Epithelial cell of alveolus of lung (primary cell): Measurements from ENCODE around the gene FCGR3A. TPM values are rescaled to one million over a fixed set of nuclear protein-coding genes. Genes with fewer than 3 reads are reported as not detected.

ENCODE experiments used
- total RNA-seq: library from RNA; depleted of rRNA; stranded (reverse); fragments of >200 nt; gene quantifications from 2 replicates; pipeline ENCODE4 v1.2.1, GENCODE V29; 2015

The FCGR3A gene
- not detected in 2 replicates for total RNA-seq

DNA sequence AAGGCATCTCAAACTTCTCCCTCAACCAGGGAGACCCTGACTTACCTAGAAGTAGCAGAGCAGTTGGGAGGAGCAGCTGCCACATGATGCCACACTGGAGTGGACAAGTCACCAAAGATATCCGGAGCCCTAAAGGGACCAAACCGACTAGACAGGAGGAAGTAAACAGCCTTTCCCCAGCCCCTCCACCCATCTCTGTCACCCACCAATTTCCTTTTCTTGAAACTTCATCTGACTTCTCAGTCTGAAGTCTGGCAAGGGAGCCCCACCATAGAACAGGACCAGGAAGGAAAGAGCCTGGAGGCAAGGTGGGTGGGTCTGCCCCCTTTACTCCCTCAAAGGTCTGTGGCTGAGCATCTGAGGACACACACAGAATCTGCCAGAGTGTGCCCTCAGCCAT, at the start of gene FCGR3A:
TSS of gene FCGR3A (minus strand) at position 167 of the 400 bp plus-strand sequence. CDS start at position 85, 82 bp downstream.

DNA sequence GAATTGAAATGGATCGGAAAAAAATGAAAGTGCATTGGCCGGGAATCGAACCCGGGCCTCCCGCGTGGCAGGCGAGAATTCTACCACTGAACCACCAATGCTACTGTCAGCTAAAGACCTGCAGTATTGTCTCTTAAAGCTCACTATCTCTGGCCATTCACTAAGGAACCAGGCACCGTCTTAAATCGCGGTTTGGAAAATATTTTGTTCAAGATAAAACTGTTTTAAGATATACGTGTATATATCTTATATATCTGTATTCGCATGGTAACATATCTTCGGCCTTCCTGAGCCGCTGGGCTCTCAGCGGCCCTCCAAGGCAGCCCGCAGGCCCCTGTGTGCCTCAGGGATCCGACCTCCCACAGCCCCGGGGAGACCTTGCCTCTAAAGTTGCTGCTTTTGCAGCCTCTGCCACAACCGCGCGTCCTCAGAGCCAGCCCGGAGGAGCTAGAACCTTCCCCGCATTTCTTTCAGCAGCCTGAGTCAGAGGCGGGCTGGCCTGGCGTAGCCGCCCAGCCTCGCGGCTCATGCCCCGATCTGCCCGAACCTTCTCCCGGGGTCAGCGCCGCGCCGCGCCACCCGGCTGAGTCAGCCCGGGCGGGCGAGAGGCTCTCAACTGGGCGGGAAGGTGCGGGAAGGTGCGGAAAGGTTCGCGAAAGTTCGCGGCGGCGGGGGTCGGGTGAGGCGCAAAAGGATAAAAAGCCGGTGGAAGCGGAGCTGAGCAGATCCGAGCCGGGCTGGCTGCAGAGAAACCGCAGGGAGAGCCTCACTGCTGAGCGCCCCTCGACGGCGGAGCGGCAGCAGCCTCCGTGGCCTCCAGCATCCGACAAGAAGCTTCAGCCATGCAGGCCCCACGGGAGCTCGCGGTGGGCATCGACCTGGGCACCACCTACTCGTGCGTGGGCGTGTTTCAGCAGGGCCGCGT, 25.5 kb downstream of the FCGR3A start, which contains the start of gene HSPA6:
TSS of gene HSPA6 (plus strand) at position 724 of the 925 bp plus-strand sequence. CDS start at position 843, 119 bp downstream.

Other genes with a start within 250 kb of the FCGR3A start
- gene MPZ, start 239.8 kb downstream of the FCGR3A start, total RNA-seq: 1.4 and 2.1 TPM in 2 replicates
- 27.5 and 52.1 TPM in 2 replicates for gene SDHC, start 235.4 kb downstream of the FCGR3A start, total RNA-seq
- not detected in 2 replicates for gene CFAP126, start 181.9 kb downstream of the FCGR3A start, total RNA-seq
- 0.72 and 1.4 TPM in 2 replicates for gene FCGR2A, start 44.4 kb downstream of the FCGR3A start, total RNA-seq
- gene HSPA6, start 25.3 kb downstream of the FCGR3A start, total RNA-seq: 0.39 TPM in 1 of 2 replicates, not detected in the other
- gene FCGR3B, start 81.4 kb upstream of the FCGR3A start, total RNA-seq: not detected in 2 replicates
- not detected in 2 replicates for gene FCGR2B, start 113.3 kb upstream of the FCGR3A start, total RNA-seq
- gene FCRLA, start 157.4 kb upstream of the FCGR3A start, total RNA-seq: 2.1 TPM in 1 of 2 replicates, not detected in the other
- 1.0 and 1.2 TPM in 2 replicates for gene FCRLB, start 171.7 kb upstream of the FCGR3A start, total RNA-seq
- 21.6 and 34.3 TPM in 2 replicates for gene DUSP12, start 200.0 kb upstream of the FCGR3A start, total RNA-seq
- 16.7 and 23.0 TPM in 2 replicates for gene ATF6, start 216.5 kb upstream of the FCGR3A start, total RNA-seq